GM12801 (cell line): ENCODE measurements around the gene CFLAR.

Experiments
- TF ChIP-seq, protein P1 (sequence below): IDR thresholded peaks from one replicate; pipeline ENCODE4 v1.5.1; 2011; ENCODE audit warnings: control low read depth; ENCODE audit not compliant: insufficient read length; ENCODE audit errors: extremely low read depth

The CFLAR gene

DNA sequence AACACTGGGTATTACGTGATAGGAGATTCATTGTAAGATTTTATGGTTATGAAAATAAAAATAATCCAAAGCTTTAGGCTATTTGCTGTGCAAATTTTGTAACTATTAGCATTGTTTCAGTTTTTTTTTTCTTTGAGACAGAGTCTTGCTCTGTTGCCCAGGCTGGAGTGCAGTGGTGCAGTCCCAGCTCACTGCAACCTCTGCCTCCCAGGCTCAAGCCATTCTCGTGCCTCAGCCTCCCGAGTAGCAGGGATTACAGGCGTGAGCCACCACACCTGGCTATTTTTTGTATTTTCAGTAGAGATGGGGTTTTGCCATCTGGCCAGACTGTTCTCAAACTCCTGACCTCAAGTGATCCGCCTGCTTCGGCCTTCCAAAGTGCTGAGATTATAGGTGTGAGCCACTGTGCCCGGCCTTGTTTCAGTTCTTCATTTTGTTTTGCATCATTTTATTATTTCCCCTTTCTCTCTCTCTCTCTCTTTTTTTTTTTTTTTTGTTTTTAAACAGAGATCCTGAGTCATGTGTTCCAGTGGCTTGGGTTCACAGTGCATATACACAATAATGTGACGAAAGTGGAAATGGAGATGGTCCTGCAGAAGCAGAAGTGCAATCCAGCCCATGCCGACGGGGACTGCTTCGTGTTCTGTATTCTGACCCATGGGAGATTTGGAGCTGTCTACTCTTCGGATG is 92.7 kb downstream of the CFLAR start:
- TF ChIP-seq, protein P1, sequence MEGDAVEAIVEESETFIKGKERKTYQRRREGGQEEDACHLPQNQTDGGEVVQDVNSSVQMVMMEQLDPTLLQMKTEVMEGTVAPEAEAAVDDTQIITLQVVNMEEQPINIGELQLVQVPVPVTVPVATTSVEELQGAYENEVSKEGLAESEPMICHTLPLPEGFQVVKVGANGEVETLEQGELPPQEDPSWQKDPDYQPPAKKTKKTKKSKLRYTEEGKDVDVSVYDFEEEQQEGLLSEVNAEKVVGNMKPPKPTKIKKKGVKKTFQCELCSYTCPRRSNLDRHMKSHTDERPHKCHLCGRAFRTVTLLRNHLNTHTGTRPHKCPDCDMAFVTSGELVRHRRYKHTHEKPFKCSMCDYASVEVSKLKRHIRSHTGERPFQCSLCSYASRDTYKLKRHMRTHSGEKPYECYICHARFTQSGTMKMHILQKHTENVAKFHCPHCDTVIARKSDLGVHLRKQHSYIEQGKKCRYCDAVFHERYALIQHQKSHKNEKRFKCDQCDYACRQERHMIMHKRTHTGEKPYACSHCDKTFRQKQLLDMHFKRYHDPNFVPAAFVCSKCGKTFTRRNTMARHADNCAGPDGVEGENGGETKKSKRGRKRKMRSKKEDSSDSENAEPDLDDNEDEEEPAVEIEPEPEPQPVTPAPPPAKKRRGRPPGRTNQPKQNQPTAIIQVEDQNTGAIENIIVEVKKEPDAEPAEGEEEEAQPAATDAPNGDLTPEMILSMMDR = no peak

DNA sequence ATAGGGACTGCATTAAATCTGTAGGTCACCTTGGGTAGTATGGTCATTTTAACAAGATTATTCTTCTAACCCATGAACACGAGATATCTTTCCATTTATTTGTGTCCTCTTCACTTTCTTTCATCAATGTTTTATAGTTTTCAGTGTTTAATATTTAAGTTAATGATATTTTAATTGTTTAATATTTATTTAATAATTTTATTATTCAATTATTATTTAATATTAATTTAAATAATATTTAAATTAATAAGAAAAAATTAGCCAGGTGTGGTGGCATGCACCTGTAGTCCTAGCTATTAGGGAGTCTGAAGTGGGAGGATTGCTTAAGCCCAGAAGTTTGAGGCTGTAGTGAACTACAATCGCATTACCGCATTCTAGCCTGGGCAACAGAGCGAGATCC is 100.0 kb downstream of the CFLAR start:
- TF ChIP-seq, protein P1 = no peak

DNA sequence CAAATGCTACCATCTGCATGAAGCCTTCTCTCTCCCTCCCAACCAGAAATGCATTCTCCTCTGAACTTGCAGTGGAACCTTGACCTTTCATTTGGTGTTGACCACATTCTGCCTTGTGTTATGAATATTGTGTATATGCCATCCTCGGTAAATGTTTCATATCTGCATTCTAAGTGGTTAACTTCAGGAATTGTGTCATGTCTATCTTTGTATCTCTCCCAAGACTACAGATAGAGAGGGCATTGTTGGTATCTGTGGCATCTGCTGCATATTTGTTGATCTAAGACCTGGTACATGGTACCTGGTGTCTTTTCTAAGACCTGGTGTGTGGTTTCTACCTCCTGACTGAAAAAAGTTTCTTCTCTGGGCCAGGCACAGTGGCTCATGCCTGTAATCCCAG is 101.0 kb downstream of the CFLAR start:
- TF ChIP-seq, protein P1 = no peak

DNA sequence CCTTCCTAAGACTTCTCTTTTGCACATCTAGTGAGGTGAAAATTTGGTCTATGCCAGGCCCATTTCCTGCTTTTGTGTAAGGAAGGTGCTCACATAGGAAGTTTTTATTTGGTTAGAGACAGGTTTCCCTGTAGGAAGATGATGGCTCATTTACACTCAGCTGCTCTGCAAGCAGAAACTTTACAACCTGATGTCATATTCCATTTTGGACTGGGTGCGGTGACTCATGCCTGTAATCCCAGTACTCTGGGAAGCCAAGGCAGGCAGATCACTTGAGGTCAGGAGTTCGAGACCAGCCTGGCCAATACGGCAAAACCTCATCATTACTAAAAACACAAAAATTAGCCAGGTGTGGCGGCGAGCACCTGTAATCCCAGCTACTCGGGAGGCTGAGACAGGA is 102.8 kb downstream of the CFLAR start:
- TF ChIP-seq, protein P1 = no peak

DNA sequence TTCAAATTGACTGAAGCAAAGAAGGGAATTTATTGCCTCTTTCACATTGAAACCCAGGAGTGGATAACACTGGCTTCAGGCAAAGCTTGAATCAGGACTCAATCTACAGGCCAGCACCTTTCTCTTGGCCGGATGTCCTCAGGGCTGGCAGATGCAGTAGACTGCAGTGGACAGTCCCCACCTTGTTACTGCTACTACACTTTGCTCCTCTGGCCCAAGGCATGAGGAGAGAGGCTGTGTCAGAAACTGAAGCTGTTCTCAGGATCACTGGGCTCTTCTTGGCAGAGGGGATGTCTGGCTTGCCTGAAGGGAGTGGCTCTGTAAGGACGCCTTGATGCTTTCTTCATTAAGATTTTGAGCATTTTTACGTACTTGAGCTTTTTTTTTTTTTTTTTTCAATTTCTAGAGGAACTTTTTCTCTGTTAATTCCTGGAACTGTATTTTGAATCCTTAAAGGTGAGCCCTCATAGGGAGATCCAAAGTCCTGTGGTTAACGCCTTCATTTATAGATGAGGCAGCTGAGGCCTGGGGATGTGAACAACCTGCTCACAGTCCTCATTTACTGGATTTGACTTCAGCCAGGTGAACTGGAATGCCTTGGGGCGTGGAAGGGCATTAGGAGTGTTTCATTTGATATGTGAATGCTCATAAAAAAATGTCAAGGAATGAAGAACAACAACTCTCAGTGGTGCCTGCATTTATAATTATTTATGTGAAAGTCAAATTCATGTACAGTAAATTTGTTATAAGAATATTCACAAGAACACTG is 103.5 kb downstream of the CFLAR start:
- TF ChIP-seq, protein P1 = no peak

DNA sequence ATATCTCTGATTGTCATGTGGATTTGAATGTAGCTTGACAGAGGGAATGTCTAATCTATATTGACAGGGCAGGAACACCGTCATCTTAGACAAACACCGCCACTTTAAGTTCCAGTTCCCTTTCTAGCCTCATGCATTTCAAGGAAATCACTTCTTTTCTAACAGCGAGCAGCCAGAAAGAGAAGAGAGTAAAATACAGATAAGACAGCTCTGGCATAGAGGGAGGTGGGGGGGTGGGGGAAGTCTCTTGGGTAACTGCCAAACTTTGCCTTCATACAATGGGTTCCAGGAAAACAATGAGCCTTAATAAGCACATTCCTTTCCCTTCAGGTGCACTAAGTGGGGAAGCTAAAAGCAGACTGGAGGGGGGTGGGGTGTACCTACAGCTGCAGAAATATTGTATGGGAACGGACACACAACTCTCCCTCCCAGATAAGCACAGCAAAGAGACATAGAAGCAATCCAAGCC is 104.2 kb downstream of the CFLAR start:
- TF ChIP-seq, protein P1 = no peak

DNA sequence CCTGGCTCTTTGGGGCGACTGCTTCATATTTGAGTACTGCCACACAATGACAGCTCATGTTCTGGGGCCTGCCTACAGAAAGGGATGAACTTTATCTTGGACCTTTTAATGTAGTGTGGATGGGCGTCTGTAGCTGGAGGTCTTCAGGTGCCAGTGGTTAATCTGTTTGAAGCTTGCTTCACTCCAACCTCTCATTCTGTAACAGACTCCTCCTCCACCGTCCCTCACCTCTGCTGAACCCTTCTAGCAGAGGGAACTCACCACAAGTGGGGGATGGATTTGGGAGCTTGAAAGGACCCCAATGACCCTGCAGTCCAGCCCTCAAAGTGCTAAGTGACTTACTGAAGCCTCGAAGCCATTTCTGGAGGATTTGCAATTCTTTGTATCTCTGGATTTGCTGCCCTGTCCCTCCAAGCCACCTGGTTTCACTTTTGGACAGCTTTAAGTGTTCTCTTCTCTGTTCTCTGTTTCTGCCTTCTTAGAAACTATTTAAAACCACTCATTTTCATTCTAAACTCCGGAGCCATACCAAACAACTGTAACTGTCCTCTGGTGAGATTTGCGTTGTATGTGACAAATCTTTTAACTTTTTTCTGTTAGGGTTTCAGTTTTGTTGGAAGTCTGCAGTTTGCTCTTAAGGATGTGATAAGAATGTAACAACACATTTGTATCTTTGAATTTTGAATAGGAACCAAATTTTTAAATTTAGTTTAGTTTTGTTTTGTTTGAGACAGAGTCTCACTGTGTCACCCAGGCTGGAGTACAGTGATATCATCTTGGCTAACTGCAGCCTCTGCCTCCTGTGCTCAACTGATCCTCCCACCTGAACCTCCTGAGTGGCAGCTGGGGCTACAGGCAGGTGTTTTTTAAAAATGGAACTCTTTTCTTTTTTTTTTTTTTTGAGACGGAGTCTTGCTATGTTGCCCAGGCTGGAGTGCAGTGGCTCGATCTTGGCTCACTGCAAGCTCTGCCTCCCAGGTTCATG is 107.4 kb downstream of the CFLAR start:
- TF ChIP-seq, protein P1 = no peak
